GM19455 (cell line): ENCODE results near the gene BRCA1.
A peak's percentile ranks its signal among the peaks of the same experiment; 100 is the strongest.
"Not testable (repeated sequence)": the region's sequence is repeated elsewhere in the genome, so short reads cannot be mapped to it uniquely, and the experiment has no call there.

ENCODE experiments used
- ATAC-seq: cut with Tn5 transposase; IDR thresholded peaks from one replicate; pipeline ENCODE4 v1.9.1; 2021; ENCODE audit not compliant: unreplicated experiment

Gene BRCA1

DNA sequence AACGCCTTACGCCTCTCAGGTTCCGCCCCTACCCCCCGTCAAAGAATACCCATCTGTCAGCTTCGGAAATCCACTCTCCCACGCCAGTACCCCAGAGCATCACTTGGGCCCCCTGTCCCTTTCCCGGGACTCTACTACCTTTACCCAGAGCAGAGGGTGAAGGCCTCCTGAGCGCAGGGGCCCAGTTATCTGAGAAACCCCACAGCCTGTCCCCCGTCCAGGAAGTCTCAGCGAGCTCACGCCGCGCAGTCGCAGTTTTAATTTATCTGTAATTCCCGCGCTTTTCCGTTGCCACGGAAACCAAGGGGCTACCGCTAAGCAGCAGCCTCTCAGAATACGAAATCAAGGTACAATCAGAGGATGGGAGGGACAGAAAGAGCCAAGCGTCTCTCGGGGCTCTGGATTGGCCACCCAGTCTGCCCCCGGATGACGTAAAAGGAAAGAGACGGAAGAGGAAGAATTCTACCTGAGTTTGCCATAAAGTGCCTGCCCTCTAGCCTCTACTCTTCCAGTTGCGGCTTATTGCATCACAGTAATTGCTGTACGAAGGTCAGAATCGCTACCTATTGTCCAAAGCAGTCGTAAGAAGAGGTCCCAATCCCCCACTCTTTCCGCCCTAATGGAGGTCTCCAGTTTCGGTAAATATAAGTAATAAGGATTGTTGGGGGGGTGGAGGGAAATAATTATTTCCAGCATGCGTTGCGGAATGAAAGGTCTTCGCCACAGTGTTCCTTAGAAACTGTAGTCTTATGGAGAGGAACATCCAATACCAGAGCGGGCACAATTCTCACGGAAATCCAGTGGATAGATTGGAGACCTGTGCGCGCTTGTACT lies at the start of gene BRCA1:
Gene BRCA1, minus strand, starts transcription at position 232 of the 834 bp plus-strand sequence. CDS start 1,268 bp downstream, outside the sequence.
- peak; percentile 96 for ATAC-seq

DNA sequence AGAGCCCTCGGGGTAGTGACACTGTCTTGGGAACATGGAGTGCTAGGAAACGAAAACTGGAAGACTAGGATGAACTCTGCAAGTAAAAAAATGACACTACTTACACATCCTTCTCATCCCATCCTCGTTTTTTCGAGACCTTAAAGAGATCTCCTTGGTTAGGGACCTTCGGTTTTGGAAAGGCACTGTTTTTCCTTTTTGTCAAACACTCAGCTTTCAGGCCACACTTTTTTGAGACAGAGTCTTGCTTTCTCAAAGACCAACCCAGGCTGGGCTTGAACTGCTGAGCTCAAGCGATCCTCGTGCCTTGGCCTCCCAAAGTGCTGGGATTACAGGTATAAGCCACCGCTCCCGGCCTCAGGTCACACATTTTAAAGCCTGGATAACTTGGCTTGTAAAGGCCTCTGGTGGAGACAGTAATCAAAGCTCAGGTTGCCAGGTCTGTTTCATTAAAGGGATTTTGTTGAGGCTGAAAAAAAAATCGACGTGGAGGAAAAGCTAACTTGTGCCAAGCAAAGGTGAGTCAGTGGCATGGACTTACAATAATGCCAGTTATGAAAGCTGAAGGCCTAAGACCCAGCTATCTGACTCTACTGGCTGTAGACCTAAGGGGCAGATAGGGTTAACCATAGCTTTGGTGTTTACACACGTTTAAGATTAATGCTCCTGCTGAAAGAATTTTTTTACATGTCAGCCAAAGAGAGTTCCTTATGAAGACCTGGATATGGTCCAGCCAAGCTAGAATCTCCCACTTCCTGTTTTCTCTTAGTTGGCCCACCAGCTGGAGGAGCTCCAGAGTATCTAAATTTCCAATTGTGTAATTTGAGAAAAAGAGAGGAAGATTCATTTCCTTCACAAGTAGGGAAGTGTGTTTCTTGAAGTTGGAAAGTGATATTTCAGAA lies 46.7 kb upstream of the BRCA1 start:
- no peak for ATAC-seq

DNA sequence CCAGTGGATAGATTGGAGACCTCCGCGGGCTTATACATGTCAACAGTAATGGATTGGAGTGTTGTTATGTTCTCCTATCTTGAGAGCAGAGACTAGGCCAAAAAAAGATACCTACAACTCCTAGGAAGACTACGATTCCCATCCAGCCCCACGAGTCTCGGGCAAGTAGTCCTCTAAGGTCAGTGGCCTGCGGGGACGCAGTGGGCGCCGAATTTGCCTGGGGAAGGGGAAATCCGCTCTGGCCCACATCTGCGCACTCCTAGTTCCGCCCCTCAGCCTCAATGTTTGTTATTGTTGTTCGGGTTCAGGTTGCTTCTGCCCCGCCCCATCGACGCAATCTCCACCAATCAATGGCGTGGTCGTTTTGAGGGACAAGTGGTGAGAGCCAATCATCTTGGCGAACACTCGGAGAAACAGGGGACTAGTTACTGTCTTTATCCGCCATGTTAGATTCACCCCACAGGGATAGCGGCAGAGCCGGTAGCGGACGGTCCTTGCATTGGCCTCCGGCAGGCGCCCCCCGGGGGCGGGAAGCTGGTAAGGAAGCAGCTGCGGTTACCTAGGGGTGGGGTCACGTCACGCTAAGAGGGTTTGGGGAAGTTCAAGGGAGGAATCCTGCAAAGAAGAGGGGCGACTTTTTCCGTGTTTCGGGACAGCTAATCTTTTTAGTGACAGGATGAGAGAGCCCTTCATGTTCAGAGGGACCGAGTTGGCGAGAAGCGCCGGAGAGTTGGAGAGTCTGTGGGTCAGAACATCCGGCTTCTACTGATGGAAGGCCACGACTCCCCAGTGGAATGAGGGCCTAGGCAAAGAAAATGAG lies 45.8 kb upstream of the BRCA1 start, which contains the start of gene NBR1:
Gene NBR1, plus strand, starts transcription at position 449 of the 820 bp plus-strand sequence. CDS start 4,586 bp downstream, outside the sequence.
- ATAC-seq, result peak; percentile 79

DNA sequence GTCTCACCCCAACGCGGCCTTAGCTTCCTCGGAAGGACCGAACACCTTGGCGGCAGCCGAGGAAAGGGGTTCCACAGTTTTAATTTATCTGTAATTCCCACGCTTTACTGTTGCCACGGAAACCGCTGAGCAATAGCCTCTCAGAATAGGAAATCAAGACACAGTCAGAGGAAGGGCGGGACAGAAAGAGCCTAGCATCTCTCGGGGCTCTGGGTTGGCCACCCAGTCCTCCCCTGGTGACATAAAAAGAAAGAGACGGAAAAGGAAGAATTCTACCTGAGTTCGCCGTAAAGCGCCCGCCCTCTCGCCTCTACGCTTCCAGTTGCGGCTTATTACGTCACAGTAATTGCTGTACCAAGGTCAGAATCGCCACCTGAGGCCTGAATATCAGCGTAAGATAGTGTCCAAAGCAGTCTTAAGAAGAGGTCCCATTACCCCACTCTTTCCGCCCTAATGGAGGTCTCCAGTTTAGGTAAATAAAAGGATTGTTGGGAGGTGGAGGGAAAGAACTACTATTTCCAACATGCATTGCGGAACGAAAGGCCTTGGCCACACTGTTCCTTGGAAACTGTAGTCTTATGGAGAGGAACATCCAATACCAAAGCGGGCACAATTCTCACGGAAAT lies 45.1 kb upstream of the BRCA1 start:
- ATAC-seq, result peak; percentile 55

DNA sequence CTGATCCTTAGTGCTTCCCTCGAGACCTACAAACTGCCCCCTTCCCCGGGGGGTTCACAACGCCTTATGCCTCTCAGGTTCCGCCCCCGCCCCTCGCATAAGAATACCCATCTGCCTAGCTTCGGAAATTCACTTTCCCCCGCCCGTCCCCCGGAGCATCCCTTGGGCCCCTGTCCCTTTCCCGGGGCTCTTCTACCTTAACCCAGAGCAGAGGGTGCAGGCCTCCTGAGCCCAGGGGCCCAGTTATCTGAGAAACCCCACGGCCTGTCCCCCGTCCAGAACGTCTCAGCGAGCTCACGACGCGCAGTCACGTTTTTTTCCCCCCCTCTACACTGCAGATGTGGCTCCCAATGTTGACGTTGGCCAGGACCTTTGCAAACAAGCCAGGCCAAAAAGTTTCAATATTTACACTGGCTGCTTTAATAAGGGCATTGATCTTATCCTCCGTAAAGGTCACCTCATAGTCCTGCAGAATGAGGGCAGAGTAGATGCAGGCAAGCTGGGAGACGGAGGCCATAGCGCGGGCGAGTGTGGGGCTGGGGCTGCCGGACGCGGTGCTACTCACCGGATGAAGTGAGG lies 44.5 kb upstream of the BRCA1 start:
- ATAC-seq, result peak; percentile 19

DNA sequence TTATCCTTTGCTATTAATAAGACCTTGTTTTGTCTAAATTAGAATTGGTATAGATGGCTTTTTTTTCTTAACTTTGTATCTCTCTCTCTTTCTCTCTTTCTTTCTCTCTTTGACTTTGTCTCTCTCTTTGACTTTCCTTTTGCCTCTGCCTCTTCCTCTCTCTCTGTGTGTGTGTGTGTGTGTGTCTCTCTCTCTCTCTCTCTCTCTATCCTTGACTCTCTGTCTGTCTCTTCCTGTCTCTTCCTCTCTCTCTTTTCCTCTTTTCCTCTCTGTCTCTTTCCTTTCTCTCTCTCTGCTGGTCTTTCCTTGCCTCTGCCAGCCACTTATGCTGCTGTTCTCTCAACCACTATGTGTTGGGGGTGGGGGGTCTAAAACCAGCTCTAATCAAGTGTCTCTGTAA lies 40.8 kb upstream of the BRCA1 start:
- ATAC-seq, result not testable (repeated sequence)

DNA sequence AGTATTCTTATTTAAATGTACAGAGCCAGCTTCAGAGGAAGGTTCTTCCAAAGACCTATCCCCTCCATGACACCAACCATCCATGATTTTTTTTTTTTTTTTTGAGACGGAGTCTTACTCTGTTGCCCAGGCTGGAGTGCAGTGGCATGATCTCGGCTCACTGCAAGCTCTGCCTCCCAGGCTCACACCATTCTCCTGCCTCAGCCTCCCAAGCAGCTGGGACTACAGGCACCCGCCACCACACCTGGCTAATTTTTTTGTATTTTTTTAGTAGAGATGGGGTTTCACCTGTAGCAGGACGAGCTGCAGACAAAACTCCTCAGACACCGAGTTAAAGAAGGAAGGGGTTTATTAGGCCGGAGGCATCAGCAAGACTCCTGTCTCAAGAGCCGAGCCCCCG lies 34.8 kb upstream of the BRCA1 start:
- not testable (repeated sequence) for ATAC-seq

DNA sequence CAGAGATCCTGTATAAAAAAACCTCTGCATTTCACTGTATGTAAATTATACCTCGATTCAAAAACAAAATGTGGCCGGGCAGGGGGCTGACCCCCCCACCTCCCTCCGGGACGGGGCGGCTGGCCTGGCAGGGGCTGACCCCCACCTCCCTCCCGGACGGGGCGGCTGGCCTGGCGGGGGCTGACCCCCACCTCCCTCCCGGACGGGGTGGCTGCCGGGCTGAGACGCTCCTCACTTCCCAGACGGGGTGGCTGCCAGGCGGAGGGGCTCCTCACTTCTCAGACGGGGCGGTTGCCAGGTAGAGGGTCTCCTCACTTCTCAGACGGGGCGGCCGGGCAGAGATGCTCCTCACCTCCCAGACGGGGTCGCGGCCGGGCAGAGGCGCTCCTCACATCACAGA lies 34.1 kb upstream of the BRCA1 start:
- not testable (repeated sequence) for ATAC-seq

DNA sequence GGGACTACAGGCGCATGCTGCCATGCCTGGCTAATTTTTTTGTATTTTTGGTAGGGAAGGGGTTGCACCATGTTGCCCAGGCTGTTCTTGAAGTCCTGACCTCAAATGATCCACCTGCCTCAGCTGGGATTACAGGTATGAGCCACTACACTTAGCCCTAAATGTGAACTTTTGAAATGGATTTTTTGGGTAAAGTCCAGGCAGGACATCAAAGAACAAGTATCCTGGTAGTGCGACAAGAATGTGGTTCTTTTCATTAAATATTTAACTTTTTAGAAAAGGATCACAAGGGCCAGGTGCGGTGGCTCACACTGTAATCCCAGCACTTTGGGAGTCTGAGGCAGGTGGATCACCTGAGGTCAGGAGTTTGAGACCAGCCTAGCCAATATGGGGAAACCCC lies 30.5 kb upstream of the BRCA1 start:
- no peak for ATAC-seq

DNA sequence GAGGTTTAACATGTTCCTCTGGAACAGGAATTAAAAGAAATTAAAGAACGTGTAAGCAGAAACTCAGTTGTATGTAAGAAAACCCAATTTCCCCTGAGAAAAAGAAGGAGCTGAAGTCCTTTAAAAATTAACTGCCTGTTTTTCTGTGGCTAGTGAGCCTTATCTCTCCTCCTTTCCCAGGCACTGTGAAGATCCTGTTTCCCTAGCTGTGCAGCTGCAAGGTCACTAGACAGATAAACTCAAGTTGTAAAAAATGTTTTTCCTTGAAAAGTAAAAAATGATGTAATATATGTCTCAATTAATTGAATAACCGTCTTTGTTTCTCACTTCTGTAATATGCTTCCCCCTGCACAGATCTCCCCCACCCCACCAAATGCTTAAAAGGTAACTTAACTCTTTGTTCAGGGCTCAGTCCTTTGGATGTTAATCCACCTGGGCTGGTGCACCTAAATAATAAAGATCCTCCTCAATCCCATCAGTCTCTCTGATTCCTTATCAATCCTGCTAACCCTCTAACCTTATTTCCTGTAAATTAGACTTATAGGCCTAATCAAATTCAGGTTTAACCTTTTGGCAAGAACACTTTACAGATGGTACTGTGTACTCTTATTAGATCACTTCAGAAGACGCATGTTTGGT lies 28.2 kb upstream of the BRCA1 start:
- ATAC-seq, result not testable (repeated sequence)

DNA sequence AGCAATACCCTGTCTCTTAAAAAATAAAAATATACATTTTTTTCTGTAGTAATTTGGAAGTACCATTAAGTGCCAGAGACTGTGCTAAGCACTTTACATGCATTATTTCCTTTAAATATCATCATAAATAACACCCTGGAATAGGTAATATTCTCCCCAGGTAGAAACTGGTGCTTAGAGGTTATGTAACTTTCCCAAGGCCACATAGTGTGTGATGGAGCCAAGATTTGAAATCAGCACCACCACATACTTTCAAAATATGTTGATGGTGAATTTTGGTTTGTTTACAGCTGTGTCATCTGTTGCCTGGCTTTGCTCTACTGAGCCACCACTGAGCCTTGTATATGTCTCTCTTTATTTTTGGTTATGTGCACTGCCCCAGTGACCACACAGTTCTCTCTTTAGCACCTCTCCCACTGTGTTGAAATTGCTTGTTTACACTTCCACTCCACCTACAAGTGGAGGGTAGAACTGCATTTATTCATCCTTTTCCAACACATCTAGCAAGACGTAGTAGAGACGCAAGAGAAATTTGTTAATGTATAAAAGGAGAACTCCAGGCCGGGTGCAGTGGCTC lies 26.8 kb upstream of the BRCA1 start:
- no peak for ATAC-seq

DNA sequence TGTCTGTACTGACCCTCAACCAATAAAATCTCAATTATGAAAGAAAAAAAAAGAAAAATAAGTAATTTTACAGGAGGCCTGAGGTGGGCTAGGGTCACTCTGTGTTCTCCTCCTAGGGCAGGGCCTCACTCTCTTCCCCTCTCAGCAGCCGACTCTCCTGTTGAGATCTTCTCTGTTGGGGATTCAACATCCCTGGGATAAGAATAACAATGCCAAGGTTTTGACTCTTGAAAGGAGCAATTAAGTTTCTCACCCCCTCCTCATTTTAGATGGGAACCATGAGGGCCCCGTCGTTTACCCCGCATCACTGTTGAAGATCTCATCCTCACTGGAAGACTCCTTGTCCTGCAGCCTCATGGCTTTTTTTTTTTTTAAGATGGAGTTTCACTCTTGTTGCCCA lies 21.5 kb upstream of the BRCA1 start:
- no peak for ATAC-seq

DNA sequence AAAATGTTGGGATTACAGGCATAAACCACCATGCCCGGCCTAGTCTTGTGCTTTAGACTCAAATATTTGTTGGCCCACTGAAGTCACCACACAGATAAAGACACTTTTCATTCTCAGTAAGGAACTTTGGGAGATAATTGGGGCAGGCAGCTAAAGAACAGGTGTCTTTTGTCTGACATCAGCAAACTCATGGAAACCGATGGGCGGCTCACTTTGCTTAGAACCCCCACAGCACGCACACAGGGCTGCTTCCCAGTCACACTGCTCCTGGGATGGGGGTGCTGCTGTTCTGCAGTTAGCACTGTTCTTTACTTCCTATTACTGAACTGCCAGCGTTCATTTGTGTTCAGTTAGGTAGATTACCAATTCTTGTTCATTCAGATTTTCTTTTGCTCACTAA lies 18.0 kb upstream of the BRCA1 start:
- ATAC-seq, result no peak

DNA sequence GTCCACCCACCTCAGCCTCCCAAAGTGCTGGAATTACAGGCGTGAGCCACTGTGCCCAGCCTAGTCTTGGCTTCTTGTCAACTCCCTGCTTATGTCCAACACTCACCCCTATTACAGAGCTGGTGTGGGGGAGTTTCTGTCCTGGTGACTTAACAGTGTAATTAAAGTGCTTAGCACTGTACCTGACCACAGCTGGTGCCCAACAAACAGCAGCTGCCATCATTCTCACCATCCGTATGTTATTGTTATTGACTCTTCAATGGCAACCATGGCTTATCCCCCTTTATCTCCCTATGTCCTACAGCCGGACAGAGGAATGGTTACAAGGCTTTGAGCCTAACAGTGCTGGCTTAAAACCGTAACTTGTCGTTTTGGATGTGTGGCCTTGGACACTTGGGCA lies 17.0 kb upstream of the BRCA1 start:
- no peak for ATAC-seq

DNA sequence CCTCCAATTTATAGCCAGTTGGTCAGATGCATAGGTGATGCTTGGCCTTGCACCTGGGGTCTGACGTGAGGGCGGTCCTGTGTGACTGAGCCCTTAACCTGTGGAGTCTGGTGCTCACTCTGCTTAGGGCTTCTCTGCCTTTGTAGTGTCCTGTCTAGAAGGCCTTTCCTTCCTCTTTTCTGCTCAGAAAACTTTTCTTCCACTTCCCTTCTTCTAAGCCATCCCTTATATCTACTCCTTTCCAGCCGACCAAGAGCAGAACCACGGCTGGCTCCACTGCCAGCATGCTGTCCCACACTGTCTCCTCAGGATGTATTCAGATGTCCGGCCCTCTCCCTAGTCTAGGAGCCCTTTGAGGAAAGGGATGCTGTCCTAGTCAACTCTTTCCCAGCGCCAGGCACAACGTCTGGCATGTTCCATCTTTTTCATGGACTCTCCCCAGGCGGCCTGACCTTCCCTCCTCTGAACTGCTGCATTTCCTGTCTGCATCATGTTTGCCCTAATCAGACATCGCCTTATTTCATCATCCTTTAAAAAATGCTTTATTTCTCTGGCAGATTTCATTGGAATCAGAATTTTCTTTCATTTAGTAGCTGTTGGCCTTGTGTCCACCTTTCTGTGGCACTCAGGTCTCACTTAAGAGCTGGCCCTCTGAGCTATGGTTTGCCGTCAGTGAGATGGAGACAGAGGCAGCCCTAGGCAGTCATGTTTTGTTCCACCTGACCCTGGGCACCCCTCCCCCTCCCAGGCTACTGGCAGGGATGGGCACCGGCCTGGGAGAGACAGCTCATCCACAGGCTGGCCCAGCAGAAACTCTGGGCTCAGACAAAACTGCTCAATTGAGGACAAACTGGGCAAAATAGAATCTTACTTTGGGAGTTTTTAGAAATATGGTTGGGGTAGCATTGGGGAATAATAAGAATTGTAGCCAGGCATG lies 15.5 kb upstream of the BRCA1 start:
- no peak for ATAC-seq

DNA sequence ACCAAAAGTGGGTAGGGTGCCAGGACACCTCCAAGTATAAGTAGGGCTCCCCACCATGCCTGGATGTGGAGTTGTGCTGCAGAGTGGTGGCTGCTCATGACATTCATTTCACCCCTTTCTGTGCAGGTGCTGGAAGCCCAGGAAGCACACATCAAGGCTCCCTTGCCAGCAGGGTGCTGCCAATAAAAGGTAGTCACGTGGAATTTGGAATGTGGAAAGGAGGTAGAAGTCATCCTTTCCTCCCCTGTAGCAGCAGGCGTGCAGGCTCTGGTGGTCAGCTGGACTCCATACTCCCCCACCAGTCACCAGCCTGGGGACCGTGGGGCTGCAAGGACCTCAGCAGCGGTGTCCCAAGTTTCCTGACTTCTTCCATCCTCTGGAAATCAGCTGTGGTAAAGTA lies 13.4 kb upstream of the BRCA1 start:
- not testable (repeated sequence) for ATAC-seq

DNA sequence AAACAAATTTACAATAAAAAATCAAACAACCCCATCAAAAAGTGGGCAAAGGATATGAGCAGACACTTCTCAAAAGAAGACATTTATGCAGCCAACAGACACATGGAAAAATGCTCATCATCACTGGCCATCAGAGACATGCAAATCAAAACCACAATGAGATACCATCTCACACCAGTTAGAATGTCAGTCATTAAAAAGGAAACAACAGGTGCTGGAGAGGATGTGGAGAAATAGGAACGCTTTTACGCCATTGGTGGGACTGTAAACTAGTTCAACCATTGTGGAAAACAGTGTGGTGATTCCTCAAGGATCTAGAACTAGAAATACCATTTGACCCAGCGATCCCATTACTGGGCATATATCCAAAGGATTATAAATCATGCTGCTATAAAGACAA lies 11.4 kb upstream of the BRCA1 start:
- not testable (repeated sequence) for ATAC-seq

DNA sequence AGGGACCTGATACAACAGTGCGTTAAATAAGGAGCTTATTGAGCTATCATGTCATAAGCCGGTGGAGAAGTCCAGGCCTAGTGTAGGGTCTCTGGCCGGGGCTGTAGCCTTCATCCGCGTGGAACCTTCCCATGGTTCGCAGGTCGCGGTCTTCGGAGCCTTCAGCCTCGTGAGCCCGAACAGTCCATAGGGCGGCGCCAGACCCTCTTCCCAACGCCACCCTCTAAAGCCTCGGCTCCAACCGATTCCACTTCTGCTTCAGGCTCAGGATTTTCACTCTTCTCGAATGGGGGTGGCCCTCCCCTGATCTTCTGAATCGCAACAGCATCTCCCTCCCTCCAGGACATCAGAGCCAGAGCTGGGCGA lies 10.3 kb upstream of the BRCA1 start:
- ATAC-seq, result no peak
